ENCODE data around the gene C11orf65. TPM values are rescaled to one million over a fixed set of nuclear protein-coding genes. Genes with fewer than 3 reads are reported as not detected.
"Not testable (repeated sequence)": the region's sequence is repeated elsewhere in the genome, so short reads cannot be mapped to it uniquely, and the experiment has no call there.

The C11orf65 gene
- total and polyA plus RNA-seq, 5 experiments from 2014 or later, result 0.41 to 0.97 (median 0.95) TPM

DNA sequence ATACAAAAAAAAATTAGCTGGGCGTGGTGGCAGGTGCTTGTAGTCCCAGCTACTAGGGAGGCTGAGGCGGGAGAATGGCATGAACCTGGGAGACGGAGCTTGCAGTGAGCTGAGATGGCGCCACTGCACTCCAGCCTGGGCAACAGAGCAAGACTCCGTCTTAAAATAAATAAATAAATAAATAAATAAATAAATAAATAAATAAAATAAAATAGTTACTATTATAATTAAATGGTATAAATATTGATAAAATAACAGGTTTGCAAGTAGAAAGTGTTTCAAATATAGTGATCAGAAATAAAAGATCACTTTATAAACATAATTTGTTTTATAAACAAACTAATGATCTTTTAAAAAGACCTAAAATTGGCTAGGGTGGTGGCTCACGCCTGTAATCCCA, 70.7 kb downstream of the C11orf65 start:
- H3K4me1 Mint-ChIP-seq, H3K36me3 Mint-ChIP-seq, POLR2A ChIA-PET, H3K9me3 Mint-ChIP-seq, H3K4me3 Mint-ChIP-seq, ATAC-seq, H3K27me3 Mint-ChIP-seq, DNase-seq: not testable (repeated sequence)
- H3K27ac Mint-ChIP-seq, result peak overlapping the region in 1 of 10 donors; percentile 59

DNA sequence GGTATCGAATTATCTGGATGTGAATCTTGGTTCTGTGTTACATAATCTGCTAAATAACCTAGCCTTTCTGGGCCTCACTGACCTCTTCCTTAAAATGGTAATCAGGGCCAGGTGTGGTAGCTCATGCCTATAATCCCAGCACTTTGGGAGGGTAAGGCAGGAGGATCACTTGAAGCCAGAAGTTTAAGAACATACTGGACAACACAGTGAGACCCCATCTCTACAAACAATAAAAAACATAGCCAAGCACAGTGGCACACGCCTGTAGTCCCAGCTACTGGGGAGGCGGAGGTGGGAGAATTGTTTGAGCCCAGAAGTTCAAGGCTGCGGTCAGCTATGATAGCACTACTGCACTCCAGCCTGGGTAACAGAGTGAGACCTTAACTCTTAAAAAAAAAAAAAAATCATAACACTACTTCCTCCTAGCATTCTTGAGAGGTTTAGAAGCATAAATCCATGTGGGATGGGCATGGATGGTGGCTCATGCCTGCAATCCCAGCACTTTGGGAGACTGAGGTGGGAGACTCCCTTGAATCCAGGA, 72.5 kb downstream of the C11orf65 start:
- Mint-ChIP-seq H3K9me3 (no peaks in the 10 kb centered on the region), H3K4me3 (no peak overlapping the region), H3K27ac (no peak overlapping the region), H3K36me3 (peaks cover 0 to 2% (median 0%) of the 10 kb centered on the region in 3 donors), H3K27me3 (no peaks in the 10 kb centered on the region), H3K4me1 (no peaks in the 10 kb centered on the region)
- DNase-seq (no peak), ATAC-seq (no peak)
- POLR2A ChIA-PET, result no interaction called here

DNA sequence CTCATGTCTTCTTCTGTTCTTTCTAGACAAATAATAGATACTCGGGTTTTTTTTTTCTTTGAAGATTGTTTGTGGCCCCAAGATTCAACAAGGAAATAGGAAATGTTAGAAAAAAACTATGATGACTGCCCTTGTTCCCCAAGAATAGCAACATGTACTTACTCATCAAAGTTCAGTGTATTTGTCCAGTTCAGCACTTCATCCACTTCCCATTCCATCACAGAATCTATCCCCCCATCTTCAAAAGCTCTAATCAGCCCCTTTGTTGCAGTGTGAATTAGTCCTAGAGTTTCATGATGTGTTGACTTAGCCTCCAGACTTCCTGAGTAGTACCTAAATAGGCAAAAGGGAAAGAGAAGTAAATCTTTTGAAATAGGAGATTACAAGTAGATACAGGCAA, 74.3 kb downstream of the C11orf65 start:
- peaks cover 0 to 2% (median 0%) of the 10 kb centered on the region in 3 donors for H3K36me3 Mint-ChIP-seq
- POLR2A ChIA-PET, result no interaction called here
- H3K4me3 Mint-ChIP-seq, result no peak overlapping the region
- H3K27me3 Mint-ChIP-seq, result no peaks in the 10 kb centered on the region
- H3K27ac Mint-ChIP-seq, result no peak overlapping the region
- DNase-seq (no peak), ATAC-seq (no peak)
- H3K4me1 Mint-ChIP-seq, result no peaks in the 10 kb centered on the region
- H3K9me3 Mint-ChIP-seq, result no peaks in the 10 kb centered on the region

DNA sequence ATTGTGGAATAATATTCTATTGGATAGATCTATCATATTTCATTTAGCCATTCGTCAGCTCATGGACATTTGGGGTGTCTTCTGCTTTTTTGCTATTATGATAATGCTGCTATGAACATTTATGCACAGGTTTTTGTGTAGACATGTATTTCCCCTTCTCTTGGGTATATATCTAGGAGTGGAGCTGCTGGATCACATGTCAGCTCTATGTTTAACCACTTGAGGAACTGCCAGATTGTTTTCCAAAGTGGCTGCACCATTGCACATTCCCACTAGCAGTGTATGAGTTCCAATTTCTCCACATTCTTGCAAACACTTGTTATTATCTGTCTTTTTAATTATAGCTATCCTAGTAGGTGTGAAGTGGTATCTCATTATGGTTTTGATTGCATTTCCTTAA, 75.0 kb downstream of the C11orf65 start:
- ATAC-seq (no peak), DNase-seq (no peak)
- Mint-ChIP-seq H3K36me3 (peaks cover 0 to 2% (median 0%) of the 10 kb centered on the region in 3 donors), H3K9me3 (no peaks in the 10 kb centered on the region), H3K27ac (no peak overlapping the region), H3K4me3 (no peak overlapping the region), H3K4me1 (no peaks in the 10 kb centered on the region), H3K27me3 (no peaks in the 10 kb centered on the region)
- POLR2A ChIA-PET, result no interaction called here

DNA sequence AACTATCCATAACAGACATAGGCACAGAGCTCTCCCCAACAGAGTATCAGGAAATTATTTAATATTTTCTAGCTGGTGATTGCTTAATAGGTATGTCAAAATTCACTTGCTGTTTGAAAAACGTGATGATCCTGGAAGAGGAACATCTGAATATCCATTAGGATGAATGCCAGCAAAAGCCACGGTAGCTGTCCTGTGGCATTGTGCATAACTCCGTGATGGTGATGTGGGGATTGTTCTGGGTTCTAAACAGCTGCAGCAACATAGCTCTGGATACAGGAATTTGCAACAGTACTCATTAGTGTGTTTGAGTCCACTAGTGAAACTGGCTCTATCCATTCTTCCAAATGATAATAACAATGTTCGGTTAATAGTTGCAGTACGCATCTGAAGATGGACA, 78.8 kb downstream of the C11orf65 start:
- Mint-ChIP-seq H3K4me3 (no peak overlapping the region), H3K27ac (no peak overlapping the region), H3K27me3 (no peaks in the 10 kb centered on the region), H3K36me3 (peaks cover 0 to 2% (median 0%) of the 10 kb centered on the region in 3 donors), H3K9me3 (no peaks in the 10 kb centered on the region), H3K4me1 (no peaks in the 10 kb centered on the region)
- ATAC-seq (no peak), DNase-seq (no peak)
- POLR2A ChIA-PET, result interaction anchor here (0.5 kb wide), 1 partner anchor 147 kb away, joined by 3 read pairs; no protein-coding TSS in a partner anchor

DNA sequence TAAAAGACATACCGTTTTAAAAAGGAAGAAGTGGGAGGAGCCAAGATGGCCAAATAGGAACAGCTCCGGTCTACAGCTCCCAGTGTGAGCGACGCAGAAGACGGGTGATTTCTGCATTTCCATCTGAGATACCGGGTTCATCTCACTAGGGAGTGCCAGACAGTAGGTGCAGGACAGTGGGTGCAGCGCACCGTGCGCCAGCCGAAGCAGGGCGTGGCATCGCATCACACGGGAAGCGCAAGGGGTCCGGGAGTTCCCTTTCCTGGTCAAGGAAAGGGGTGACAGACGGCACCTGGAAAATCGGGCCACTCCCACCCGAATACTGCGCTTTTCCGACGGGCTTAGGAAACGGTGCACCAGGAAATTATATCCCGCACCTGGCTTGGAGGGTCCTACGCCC, 93.8 kb downstream of the C11orf65 start:
- H3K27me3 Mint-ChIP-seq, DNase-seq, ATAC-seq, POLR2A ChIA-PET, H3K4me1 Mint-ChIP-seq, H3K4me3 Mint-ChIP-seq: not testable (repeated sequence)
- H3K27ac Mint-ChIP-seq, result peak overlapping the region in 1 of 10 donors; percentile 94
- peaks cover 11 to 33% (median 25%) of the 10 kb centered on the region in 3 donors for H3K36me3 Mint-ChIP-seq
- peaks cover 0 to 23% (median 10%) of the 10 kb centered on the region in 9 donors for H3K9me3 Mint-ChIP-seq

DNA sequence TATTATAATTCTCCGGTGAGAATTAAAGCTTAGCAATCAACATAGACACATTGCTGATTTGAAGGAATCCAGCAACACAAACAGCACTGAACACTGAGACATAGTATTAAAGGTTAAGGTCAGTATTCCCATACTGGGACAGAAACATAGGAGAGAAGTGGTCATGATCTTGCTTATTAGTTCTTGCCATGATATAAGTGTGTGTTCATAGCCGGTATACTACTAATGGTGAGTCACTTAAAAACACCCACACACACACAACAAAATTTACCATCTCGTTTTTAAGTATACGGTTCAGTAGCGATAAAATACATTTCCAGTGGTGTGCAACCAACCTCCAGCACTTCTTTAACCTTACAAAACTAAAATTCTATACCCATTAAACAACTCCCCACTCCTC, 96.3 kb downstream of the C11orf65 start:
- Mint-ChIP-seq H3K9me3 (peaks cover 0 to 19% (median 10%) of the 10 kb centered on the region in 9 donors), H3K4me3 (no peak overlapping the region), H3K27me3 (no peaks in the 10 kb centered on the region), H3K4me1 (no peaks in the 10 kb centered on the region), H3K27ac (peak overlapping the region in 1 of 10 donors; percentile 14), H3K36me3 (peaks cover 14 to 54% (median 34%) of the 10 kb centered on the region in 3 donors)
- ATAC-seq (no peak), DNase-seq (no peak)
- POLR2A ChIA-PET, result no interaction called here

DNA sequence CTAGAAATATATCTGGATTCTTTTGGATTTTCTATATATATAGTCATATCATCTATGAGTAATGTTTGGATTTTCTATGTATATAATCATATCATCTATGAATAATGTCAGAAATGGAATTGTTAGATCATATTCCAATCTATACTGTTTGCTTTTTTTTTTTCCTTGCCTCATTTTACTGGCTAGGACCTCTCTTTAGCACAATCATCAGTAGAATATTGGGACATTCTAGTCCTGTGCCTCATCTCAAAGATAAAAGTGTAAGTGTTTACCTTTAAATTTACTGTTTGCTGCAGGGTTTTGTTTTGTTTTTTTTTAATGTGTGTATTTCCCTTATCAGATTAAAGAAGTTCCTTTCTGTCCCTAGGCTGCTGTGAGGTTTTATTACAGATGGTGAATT, 97.0 kb downstream of the C11orf65 start:
- Mint-ChIP-seq H3K4me3 (no peak overlapping the region), H3K36me3 (peaks cover 15 to 60% (median 40%) of the 10 kb centered on the region in 3 donors), H3K27ac (peak overlapping the region in 3 of 10 donors; percentile 64 to 71 (median 64)), H3K27me3 (no peaks in the 10 kb centered on the region), H3K4me1 (no peaks in the 10 kb centered on the region), H3K9me3 (peaks cover 0 to 19% (median 7%) of the 10 kb centered on the region in 9 donors)
- no peak for ATAC-seq
- POLR2A ChIA-PET, result no interaction called here
- no peak for DNase-seq

DNA sequence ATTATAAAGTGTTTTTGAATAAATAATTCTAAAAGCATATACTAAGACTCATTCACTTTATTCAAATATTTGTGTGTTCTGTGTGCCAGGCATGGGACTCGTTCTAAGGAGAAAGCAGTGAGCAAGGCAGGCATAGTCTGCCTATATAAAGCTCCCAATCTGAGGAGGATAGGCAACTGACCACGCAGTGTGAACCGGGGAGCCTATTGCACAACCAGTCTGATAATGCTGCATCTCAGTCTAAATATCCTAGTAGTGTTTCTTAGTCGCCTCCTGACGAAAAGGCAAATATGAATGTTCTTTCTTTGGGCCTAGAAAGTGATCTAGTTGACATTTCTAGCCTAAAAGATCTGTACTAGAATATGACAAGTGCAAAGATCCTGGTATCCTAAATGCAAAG, 98.3 kb downstream of the C11orf65 start:
- ATAC-seq (no peak), DNase-seq (no peak)
- H3K4me3 Mint-ChIP-seq, result no peak overlapping the region
- POLR2A ChIA-PET, result no interaction called here
- peaks cover 25 to 73% (median 48%) of the 10 kb centered on the region in 3 donors for H3K36me3 Mint-ChIP-seq
- H3K27me3 Mint-ChIP-seq, result no peaks in the 10 kb centered on the region
- H3K9me3 Mint-ChIP-seq, result peaks cover 0 to 12% (median 7%) of the 10 kb centered on the region in 9 donors
- peaks cover 0 to 6% (median 2%) of the 10 kb centered on the region in 4 donors for H3K4me1 Mint-ChIP-seq
- H3K27ac Mint-ChIP-seq, result no peak overlapping the region

DNA sequence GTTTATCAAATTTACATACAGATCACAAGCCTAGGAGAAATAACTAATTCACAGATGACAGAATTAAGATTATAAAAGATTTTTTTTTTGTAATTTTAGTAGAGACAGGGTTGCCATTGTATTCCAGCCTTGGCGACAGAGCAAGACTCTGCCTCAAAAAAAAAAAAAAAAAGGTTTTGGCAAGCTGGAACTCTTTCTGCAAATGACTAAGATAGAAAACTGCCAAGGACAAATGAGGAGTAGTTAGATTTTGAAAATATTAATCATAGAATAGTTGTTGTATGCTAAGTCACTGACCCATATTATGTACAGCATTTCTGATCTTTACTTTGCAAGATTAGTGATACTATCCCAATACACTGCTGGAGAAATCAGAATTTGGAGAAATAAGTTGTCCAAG, 99.2 kb downstream of the C11orf65 start:
- peak overlapping the region in 2 of 10 donors; percentile 31 to 69 for H3K27ac Mint-ChIP-seq
- no peak for DNase-seq
- ATAC-seq, result no peak
- peaks cover 0 to 7% (median 5%) of the 10 kb centered on the region in 9 donors for H3K9me3 Mint-ChIP-seq
- POLR2A ChIA-PET, result no interaction called here
- H3K27me3 Mint-ChIP-seq, result no peaks in the 10 kb centered on the region
- H3K4me1 Mint-ChIP-seq, result peaks cover 0 to 6% (median 3%) of the 10 kb centered on the region in 4 donors
- H3K4me3 Mint-ChIP-seq, result no peak overlapping the region
- peaks cover 24 to 82% (median 49%) of the 10 kb centered on the region in 3 donors for H3K36me3 Mint-ChIP-seq

DNA sequence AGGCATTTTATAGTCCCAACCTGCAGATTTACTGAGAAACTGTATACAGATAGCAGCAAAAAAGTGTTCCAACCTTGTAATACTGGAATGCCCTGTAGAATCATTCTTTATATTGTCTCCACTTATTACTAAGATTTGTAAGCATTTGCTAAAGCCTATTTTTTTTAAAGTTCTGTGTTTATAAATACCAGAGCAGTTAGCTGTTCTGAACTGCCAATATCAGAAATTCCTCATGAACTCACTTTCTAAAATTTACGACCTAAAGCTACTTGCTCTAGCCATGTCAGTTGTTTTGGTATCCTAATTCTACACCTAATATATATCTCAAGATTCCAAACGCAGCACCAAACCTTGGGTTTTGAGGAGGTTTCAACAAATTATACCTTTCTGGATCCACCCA, 103.2 kb downstream of the C11orf65 start:
- H3K9me3 Mint-ChIP-seq, result no peaks in the 10 kb centered on the region
- H3K27ac Mint-ChIP-seq, result peak overlapping the region in 5 of 10 donors; percentile 5 to 43 (median 13)
- POLR2A ChIA-PET, result no interaction called here
- H3K36me3 Mint-ChIP-seq, result peaks cover 19 to 63% (median 31%) of the 10 kb centered on the region in 3 donors
- H3K27me3 Mint-ChIP-seq, result no peaks in the 10 kb centered on the region
- no peak for DNase-seq
- no peak overlapping the region for H3K4me3 Mint-ChIP-seq
- H3K4me1 Mint-ChIP-seq, result peaks cover 0 to 10% (median 4%) of the 10 kb centered on the region in 4 donors
- no peak for ATAC-seq

DNA sequence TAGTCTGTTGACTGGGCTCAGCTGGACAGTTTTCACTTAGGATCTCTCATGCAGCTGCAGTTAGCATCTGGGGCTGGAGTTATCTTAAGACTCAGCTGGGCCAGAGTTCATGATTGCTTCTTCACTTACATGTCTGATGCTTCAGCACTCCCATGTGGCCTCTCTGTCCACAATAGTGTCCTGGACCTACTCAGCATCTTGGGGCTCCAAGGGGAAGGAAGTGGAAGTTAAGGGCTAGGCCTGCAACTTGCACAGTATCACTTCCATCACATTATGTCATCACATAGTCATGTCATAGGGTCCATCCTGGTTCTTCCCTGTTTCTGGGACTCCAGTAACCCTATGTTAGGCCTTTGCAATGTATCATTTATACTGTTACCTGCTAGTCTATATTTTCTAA, 115.9 kb downstream of the C11orf65 start:
- POLR2A ChIA-PET, result no interaction called here
- H3K27me3 Mint-ChIP-seq, result no peaks in the 10 kb centered on the region
- peaks cover 36 to 96% (median 61%) of the 10 kb centered on the region in 3 donors for H3K36me3 Mint-ChIP-seq
- DNase-seq (no peak), ATAC-seq (no peak)
- H3K27ac Mint-ChIP-seq, result peak overlapping the region in 8 of 10 donors; percentile 1 to 70 (median 52)
- peaks cover 0 to 25% (median 14%) of the 10 kb centered on the region in 4 donors for H3K4me1 Mint-ChIP-seq
- H3K4me3 Mint-ChIP-seq, result no peak overlapping the region
- no peaks in the 10 kb centered on the region for H3K9me3 Mint-ChIP-seq

DNA sequence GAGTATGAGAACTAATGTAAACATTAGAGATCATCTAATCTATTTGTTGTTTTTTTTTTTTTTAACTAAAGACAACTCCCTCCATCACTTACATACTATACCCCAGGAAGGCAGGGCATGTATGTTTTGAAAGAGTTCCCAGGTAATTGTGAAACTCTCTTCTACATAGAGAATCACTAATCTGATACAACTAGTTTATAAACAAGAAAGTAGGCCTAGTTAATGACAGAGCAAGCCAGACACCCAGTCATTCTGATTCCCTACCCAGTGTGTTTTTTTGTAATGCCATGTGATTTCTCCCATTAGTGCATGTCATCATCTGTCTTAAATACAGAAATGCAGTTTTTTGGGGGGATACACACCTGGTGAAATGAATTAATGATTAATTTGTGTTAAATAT, 120.9 kb downstream of the C11orf65 start:
- no peak for ATAC-seq
- Mint-ChIP-seq H3K27ac (peak overlapping the region in 9 of 10 donors; percentile 24 to 81 (median 47)), H3K4me1 (peaks cover 15 to 45% (median 28%) of the 10 kb centered on the region in 4 donors), H3K27me3 (no peaks in the 10 kb centered on the region), H3K4me3 (no peak overlapping the region), H3K36me3 (peaks cover 16 to 85% (median 37%) of the 10 kb centered on the region in 3 donors), H3K9me3 (no peaks in the 10 kb centered on the region)
- DNase-seq, result no peak
- POLR2A ChIA-PET, result no interaction called here

DNA sequence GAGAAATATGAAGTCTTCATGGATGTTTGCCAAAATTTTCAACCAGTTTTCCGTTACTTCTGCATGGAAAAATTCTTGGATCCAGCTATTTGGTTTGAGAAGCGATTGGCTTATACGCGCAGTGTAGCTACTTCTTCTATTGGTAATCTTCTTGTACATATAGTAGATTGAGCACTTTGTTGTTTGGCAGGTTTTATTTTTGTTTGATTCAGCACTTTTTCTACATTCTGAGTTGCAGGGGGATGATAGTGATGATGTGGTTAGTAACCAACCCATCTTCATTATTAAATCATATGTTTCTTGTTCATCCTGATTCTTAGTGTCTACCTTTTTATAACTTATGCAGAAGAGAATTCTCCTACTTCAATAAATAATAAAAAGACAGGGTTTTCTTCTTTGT, 121.6 kb downstream of the C11orf65 start:
- Mint-ChIP-seq H3K4me3 (no peak overlapping the region), H3K27me3 (no peaks in the 10 kb centered on the region), H3K9me3 (no peaks in the 10 kb centered on the region), H3K27ac (peak overlapping the region in 7 of 10 donors; percentile 1 to 71 (median 36)), H3K36me3 (peaks cover 16 to 82% (median 36%) of the 10 kb centered on the region in 3 donors), H3K4me1 (peaks cover 20 to 49% (median 28%) of the 10 kb centered on the region in 4 donors)
- ATAC-seq (no peak), DNase-seq (no peak)
- POLR2A ChIA-PET, result interaction anchor here (0.5 kb wide), 1 partner anchor 116 kb away, joined by 3 read pairs; no protein-coding TSS in a partner anchor
